HT-29 (cell line): ENCODE measurements around the gene ZNF736. TPM values are rescaled to one million over a fixed set of nuclear protein-coding genes. Genes with fewer than 3 reads are reported as not detected.

Experiments used
- total RNA-seq: library from RNA; depleted of rRNA; stranded (reverse); fragments of >200 nt; shearing (Covaris generic); gene quantifications from 2 replicates; pipeline ENCODE4 v1.2.3, GENCODE V29; 2014; rRNA removed

The ZNF736 gene
- total RNA-seq, 1 experiment from 2014 or later = 0.46 TPM

Other genes starting within 250 kb of the ZNF736 start
- not detected in 2 replicates for gene ZNF735, start 106.8 kb upstream of the ZNF736 start, total RNA-seq
- not detected in 2 replicates for gene ZNF679, start 85.5 kb upstream of the ZNF736 start, total RNA-seq
- gene ZNF680, start 249.1 kb downstream of the ZNF736 start, total RNA-seq = 4.2 and 4.4 TPM in 2 replicates